HG02798 (cell line): Measurements from ENCODE around the gene RAB20.

Source experiments
- ATAC-seq: cut with Tn5 transposase; IDR thresholded peaks from one replicate; pipeline ENCODE4 v1.9.1; 2021; ENCODE audit warnings: mild to moderate bottlenecking; ENCODE audit not compliant: unreplicated experiment, poor library complexity

Gene RAB20

DNA sequence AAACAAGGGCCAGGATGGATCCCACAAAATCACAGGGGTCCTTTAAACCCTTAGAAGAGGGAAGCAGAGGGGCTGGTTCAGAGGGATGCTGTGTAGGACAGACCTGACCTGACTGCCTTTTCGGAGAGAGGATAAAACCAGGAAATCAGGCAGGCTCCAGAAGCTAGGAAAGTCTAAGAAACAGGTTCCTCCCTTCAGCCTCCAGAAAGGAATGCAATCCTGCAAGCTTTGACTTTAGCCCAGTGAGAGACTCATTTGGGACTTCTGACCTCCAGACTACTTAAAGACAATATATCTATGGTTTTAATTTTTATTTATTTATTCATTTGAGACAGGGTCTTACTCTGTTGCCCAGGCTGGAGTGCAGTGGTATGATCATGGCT is 5.3 kb downstream of the RAB20 start:
- ATAC-seq, result no peak

DNA sequence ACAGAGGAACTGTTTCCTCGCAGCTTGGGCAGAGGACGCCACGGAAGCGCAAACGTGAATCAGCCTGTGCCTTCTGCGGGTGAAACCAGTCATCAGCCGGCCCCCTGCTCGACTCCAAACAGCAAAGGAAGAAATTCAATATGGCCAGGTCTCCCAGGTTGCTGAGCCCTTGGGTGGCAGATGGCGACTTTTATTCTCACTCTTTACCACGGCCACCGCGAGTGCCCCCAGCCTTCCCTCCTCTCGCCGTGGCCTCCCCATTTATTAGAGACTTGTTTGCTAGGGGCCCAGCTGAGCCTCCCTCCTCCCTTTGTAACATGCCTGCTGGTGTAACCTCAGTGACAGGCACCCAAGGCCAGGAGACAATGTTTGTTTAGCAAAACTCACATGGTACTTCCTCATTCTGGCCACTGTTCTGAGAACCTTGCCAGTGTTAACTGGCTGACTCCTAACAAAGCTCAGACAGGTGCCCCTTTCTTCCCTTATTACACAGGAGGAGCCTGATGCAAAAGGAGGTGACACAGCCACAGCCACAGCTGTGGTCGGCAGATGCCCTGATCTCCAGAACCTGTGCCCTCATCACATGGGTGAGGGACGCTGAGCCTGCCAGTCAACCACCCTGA is 5.8 kb downstream of the RAB20 start:
- no peak for ATAC-seq

GRCh38 chr13:110554946-110555345 is 6.6 kb downstream of the RAB20 start:
- ATAC-seq, result no peak

- no peak for ATAC-seq
These were observed 7.2 kb downstream of the RAB20 start for GRCh38 chr13:110554227-110554836.

GRCh38 chr13:110553417-110553816 is 8.1 kb downstream of the RAB20 start:
- no peak for ATAC-seq

DNA sequence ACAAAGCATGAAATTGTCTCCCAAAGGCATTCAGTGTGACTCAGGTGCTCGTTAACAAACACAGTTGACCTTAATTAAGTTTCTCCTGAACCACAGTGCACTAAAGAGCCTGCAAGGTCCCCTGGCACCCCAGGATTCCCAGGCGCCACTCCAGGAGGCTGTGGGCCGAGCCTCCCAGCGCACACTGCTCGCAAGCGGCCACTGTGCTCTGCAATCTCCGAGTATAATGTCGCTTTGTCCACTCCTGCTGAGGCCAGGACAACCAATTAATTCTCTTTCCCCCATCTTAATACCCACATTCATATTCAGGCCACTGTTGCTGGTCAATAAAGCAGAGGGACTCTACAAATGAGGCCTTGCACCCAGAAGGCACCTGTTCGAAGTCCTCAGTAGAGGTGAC is 8.8 kb downstream of the RAB20 start:
- no peak for ATAC-seq

- no peak for ATAC-seq
These were observed 10.2 kb downstream of the RAB20 start for GRCh38 chr13:110551284-110551683.

GRCh38 chr13:110549795-110550160 is 11.7 kb downstream of the RAB20 start:
- ATAC-seq, result no peak

- ATAC-seq, result no peak
These were observed 12.4 kb downstream of the RAB20 start for GRCh38 chr13:110548891-110549794.

GRCh38 chr13:110546926-110547325 is 14.6 kb downstream of the RAB20 start:
- ATAC-seq, result no peak

DNA sequence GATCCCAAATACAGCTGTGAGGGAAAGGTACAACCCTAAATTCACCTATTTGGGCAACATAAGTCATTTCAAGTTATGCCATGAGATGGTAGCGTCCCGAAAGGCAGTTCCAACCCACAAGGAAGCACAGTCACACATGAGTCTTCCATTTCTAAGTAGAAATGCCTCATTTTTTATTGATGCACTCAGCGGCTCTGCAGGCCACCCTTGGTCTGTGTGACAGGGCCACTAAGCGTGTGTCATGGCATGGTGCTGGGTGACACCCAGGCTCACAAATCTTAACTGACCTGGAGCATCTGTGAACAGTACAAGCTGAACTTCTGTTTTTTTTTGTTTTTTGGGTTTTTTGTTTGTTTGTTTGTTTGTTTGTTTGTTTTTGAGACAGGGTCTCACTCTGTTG is 15.1 kb downstream of the RAB20 start:
- no peak for ATAC-seq

DNA sequence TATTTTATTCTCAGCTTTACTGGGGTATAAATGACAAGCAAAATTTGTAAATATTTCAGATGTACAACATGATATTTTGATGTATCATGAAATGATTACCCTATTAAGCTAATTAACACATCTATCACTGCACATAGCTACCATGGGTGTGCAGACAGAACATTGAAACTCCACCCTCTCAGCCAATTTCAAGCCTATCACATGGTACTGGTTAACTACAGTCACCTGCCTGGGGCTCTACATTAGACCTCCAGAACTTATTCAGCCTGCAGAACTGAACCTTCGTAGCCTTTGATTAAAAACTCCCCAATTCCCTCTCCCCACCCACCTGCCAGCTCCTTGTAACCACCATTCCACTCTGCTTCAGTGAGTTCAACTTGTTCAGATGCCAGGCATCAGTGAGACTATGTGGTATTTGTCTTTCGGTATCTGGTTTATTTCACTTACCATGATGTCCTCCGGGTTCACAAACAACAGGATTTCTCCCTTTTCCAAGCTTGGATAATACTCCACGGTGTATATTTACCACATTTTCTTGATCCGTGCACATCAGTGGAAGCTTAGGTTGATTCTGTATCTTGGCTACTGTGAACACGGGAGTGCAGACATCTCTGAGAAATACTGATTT is 19.2 kb downstream of the RAB20 start:
- ATAC-seq, result no peak

- ATAC-seq, result no peak
These were observed 20.0 kb downstream of the RAB20 start for GRCh38 chr13:110541526-110541920.

- no peak for ATAC-seq
These were observed 20.5 kb downstream of the RAB20 start for GRCh38 chr13:110540871-110541525.

DNA sequence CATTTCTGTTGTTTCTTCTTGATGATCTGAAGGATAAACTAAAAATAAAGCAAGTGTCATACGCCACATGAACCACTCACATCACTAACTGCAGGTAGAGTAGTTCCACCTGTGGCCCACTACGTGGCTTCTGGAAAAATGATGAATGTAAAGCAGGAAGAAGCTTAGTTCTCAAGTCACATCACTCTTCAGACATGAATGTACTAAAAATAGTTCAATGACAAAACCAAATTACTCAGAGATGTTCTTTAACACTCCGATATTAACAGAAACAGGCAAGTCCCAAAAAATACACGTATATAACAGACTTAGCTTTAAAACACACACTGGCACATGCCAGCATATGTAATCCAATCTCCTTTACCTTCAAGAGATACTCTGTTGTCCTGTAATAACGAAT is 21.6 kb downstream of the RAB20 start:
- ATAC-seq, result no peak

GRCh38 chr13:110538632-110539031 is 22.9 kb downstream of the RAB20 start:
- ATAC-seq, result no peak

DNA sequence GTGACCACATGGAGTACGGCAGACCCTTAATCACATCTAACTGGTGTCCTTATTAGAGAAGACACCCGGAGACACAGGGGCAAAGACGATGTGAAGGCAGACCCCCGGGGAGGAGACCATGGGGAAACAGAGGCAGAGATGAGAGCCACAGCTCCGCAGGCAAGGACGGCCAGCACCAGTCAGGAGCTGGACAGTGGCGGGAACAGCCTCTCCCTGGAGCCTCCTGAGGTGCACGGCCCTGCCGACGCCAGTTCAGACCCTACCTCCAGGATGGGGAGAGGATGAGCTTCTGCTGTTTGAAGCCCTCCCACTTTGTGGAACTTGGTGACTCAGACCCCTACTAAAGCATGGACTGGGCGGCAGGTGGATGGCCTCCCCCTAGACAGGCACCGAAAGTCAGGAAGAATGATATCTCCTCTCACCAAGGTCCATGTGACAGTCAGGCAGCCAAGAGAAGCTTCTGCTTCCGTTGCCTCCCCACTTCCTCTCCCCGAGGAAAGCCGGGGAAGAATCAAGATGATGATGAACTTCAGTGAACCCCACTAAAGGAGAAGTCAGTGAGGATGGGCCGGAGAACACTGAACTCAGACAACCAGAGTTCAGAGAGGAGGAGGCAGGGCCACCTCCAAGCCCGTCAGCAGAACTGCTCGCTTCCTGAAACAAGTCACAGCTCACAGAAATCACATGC is 25.4 kb downstream of the RAB20 start:
- no peak for ATAC-seq

DNA sequence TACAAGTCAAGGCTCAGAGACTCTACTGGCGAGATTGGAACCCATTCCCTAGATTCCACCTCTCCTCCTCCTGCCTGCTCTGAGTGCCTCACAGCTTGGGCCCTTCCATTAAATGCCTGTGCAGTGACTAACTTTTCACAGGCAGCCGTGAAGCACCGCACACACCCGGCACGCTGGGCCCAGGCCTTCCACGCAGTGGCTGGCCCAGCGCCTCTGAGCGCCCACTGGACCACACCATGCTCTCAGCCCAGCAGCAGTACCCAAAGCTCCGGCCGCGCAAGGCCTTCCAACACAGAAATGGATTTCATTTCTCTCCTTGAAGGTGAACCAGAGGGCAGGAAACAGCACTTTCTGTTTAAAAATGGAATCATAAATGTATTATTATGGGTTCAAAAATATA is 26.0 kb downstream of the RAB20 start:
- no peak for ATAC-seq

GRCh38 chr13:110533771-110534670 is 27.5 kb downstream of the RAB20 start:
- no peak for ATAC-seq
